Activated T-cell treated with anti-CD3 and anti-CD28 coated beads, Interleukin-2, amount 50 U/mL, for 4 hours (primary cell): ENCODE results near the gene RAD51B. TPM values are rescaled to one million over a fixed set of nuclear protein-coding genes. Genes with fewer than 3 reads are reported as not detected.

Experiments used
- ATAC-seq, 2 donors: fragments of 200-7000 bp; cut with Tn5 transposase; one replicate each; pipeline ENCODE4 v1.10.0; 2021
- DNase-seq: peaks from one replicate; pipeline ENCODE4 v3.0.0-alpha.2; 2020
- H3K27me3 Mint-ChIP-seq: one replicate; pipeline ENCODE4 v1.8.0; 2021; ENCODE audit warnings: low read depth, mixed read lengths
- H3K36me3 Mint-ChIP-seq: one replicate; pipeline ENCODE4 v1.8.0; 2022; ENCODE audit warnings: mixed read lengths; ENCODE audit not compliant: insufficient read depth
- H3K4me1 Mint-ChIP-seq: one replicate; pipeline ENCODE4 v1.8.0; 2021; ENCODE audit warnings: low read depth, mixed read lengths
- H3K4me3 Mint-ChIP-seq: one replicate; pipeline ENCODE4 v1.8.0; 2021; ENCODE audit warnings: mild to moderate bottlenecking, moderate library complexity, mixed read lengths
- H3K9me3 Mint-ChIP-seq: one replicate; pipeline ENCODE4 v1.8.0; 2021; ENCODE audit warnings: mixed read lengths
- total RNA-seq, 3 donors: library from RNA; stranded (reverse); gene quantifications; one replicate each; pipeline ENCODE4 v1.2.1, GENCODE V29; 2021

The RAD51B gene
- total RNA-seq, 3 donors from 2014 or later = 10.6 to 16.1 (median 14.2) TPM

- no peak for ATAC-seq
- no peak for DNase-seq
- Mint-ChIP-seq H3K4me1 (peaks cover 43% of the 10 kb centered on the region), H3K9me3 (no peaks in the 10 kb centered on the region), H3K27me3 (no peaks in the 10 kb centered on the region), H3K36me3 (no peaks in the 10 kb centered on the region), H3K4me3 (no peak overlapping the region)
Observed at GRCh38 chr14:68408680-68409079, 589.1 kb downstream of the RAD51B start.

GRCh38 chr14:68409387-68409786 lies 589.8 kb downstream of the RAD51B start:
- Mint-ChIP-seq H3K4me3 (no peak overlapping the region), H3K27me3 (no peaks in the 10 kb centered on the region), H3K9me3 (no peaks in the 10 kb centered on the region), H3K36me3 (no peaks in the 10 kb centered on the region), H3K4me1 (peaks cover 36% of the 10 kb centered on the region)
- ATAC-seq (no peak), DNase-seq (no peak)

- Mint-ChIP-seq H3K4me3 (no peak overlapping the region), H3K9me3 (no peaks in the 10 kb centered on the region), H3K4me1 (peaks cover 19% of the 10 kb centered on the region), H3K27me3 (no peaks in the 10 kb centered on the region), H3K36me3 (no peaks in the 10 kb centered on the region)
- ATAC-seq (no peak), DNase-seq (no peak)
Observed at GRCh38 chr14:68412505-68413465, 593.2 kb downstream of the RAD51B start.

- no peaks in the 10 kb centered on the region for H3K36me3 Mint-ChIP-seq
- peaks cover 16% of the 10 kb centered on the region for H3K4me1 Mint-ChIP-seq
- DNase-seq (no peak), ATAC-seq (no peak)
- no peak overlapping the region for H3K4me3 Mint-ChIP-seq
- no peaks in the 10 kb centered on the region for H3K27me3 Mint-ChIP-seq
- no peaks in the 10 kb centered on the region for H3K9me3 Mint-ChIP-seq
Observed at GRCh38 chr14:68413509-68413908, 593.9 kb downstream of the RAD51B start.

- Mint-ChIP-seq H3K36me3 (no peaks in the 10 kb centered on the region), H3K27me3 (no peaks in the 10 kb centered on the region), H3K9me3 (no peaks in the 10 kb centered on the region), H3K4me1 (peaks cover 17% of the 10 kb centered on the region), H3K4me3 (no peak overlapping the region)
- ATAC-seq = no peak
- DNase-seq = no peak
Observed at GRCh38 chr14:68414121-68414520, 594.5 kb downstream of the RAD51B start.

- H3K4me1 Mint-ChIP-seq = peaks cover 20% of the 10 kb centered on the region
- no peak overlapping the region for H3K4me3 Mint-ChIP-seq
- no peaks in the 10 kb centered on the region for H3K36me3 Mint-ChIP-seq
- ATAC-seq (no peak), DNase-seq (no peak)
- no peaks in the 10 kb centered on the region for H3K9me3 Mint-ChIP-seq
- no peaks in the 10 kb centered on the region for H3K27me3 Mint-ChIP-seq
Observed at GRCh38 chr14:68416171-68416570, 596.6 kb downstream of the RAD51B start.

- H3K36me3 Mint-ChIP-seq = no peaks in the 10 kb centered on the region
- H3K4me3 Mint-ChIP-seq = no peak overlapping the region
- H3K9me3 Mint-ChIP-seq = no peaks in the 10 kb centered on the region
- peaks cover 20% of the 10 kb centered on the region for H3K4me1 Mint-ChIP-seq
- ATAC-seq (no peak), DNase-seq (no peak)
- no peaks in the 10 kb centered on the region for H3K27me3 Mint-ChIP-seq
Observed at GRCh38 chr14:68417009-68417650, 597.6 kb downstream of the RAD51B start.

- H3K27me3 Mint-ChIP-seq = no peaks in the 10 kb centered on the region
- no peak for DNase-seq
Observed at GRCh38 chr14:68418174-68419118, 598.9 kb downstream of the RAD51B start.

GRCh38 chr14:68420350-68420749 lies 600.8 kb downstream of the RAD51B start:
- H3K36me3 Mint-ChIP-seq = no peaks in the 10 kb centered on the region
- no peaks in the 10 kb centered on the region for H3K27me3 Mint-ChIP-seq
- H3K4me3 Mint-ChIP-seq = no peak overlapping the region
- DNase-seq (no peak), ATAC-seq (no peak)
- no peaks in the 10 kb centered on the region for H3K9me3 Mint-ChIP-seq
- peaks cover 18% of the 10 kb centered on the region for H3K4me1 Mint-ChIP-seq

More at GRCh38 chr14:68418174-68419118, 598.9 kb downstream of the RAD51B start:
- ATAC-seq = no peak
- H3K4me3 Mint-ChIP-seq = no peak overlapping the region
- no peaks in the 10 kb centered on the region for H3K9me3 Mint-ChIP-seq
- peaks cover 18% of the 10 kb centered on the region for H3K4me1 Mint-ChIP-seq
- H3K36me3 Mint-ChIP-seq = no peaks in the 10 kb centered on the region

- Mint-ChIP-seq H3K4me1 (peaks cover 18% of the 10 kb centered on the region), H3K36me3 (no peaks in the 10 kb centered on the region), H3K27me3 (no peaks in the 10 kb centered on the region), H3K4me3 (no peak overlapping the region), H3K9me3 (no peaks in the 10 kb centered on the region)
- ATAC-seq (no peak), DNase-seq (no peak)
Observed at GRCh38 chr14:68421116-68421515, 601.5 kb downstream of the RAD51B start.

GRCh38 chr14:68423686-68424085 lies 604.1 kb downstream of the RAD51B start:
- ATAC-seq (no peak), DNase-seq (no peak)
- Mint-ChIP-seq H3K9me3 (no peaks in the 10 kb centered on the region), H3K36me3 (peaks cover 2% of the 10 kb centered on the region), H3K27me3 (no peaks in the 10 kb centered on the region), H3K4me1 (peaks cover 14% of the 10 kb centered on the region), H3K4me3 (no peak overlapping the region)

GRCh38 chr14:68424443-68425172 lies 605.0 kb downstream of the RAD51B start:
- Mint-ChIP-seq H3K4me3 (no peak overlapping the region), H3K27me3 (no peaks in the 10 kb centered on the region), H3K36me3 (peaks cover 2% of the 10 kb centered on the region), H3K4me1 (peaks cover 6% of the 10 kb centered on the region), H3K9me3 (no peaks in the 10 kb centered on the region)
- DNase-seq (no peak), ATAC-seq (no peak)

- peaks cover 2% of the 10 kb centered on the region for H3K36me3 Mint-ChIP-seq
- no peaks in the 10 kb centered on the region for H3K9me3 Mint-ChIP-seq
- H3K4me1 Mint-ChIP-seq = no peaks in the 10 kb centered on the region
- no peak overlapping the region for H3K4me3 Mint-ChIP-seq
- H3K27me3 Mint-ChIP-seq = no peaks in the 10 kb centered on the region
- ATAC-seq = no peak
- DNase-seq = no peak
Observed at GRCh38 chr14:68426661-68427549, 607.3 kb downstream of the RAD51B start.
